Neural cell (in vitro differentiated cells): ENCODE results near the gene TFIP11. TPM values are rescaled to one million over a fixed set of nuclear protein-coding genes. Genes with fewer than 3 reads are reported as not detected.

Experiments
- H2AFZ ChIP-seq: fragments of 200-600, 300-800 bp; sonication (generic), shearing (Covaris generic); 2 replicates; pipeline ENCODE4 v1.6.0; 2014; ENCODE audit warnings: low read depth, mild to moderate bottlenecking, antibody characterized with exemption, low read length, moderate library complexity
- H3F3A ChIP-seq: fragments of 200-600 bp; shearing (Covaris generic); 2 replicates; pipeline ENCODE4 v1.6.1; 2016; ENCODE audit warnings: mild to moderate bottlenecking, moderate library complexity, mixed read lengths, antibody characterized with exemption, low read length; ENCODE audit not compliant: insufficient read depth, poor library complexity, severe bottlenecking
- H3K27ac ChIP-seq: fragments of 200-600, 300-800 bp; sonication (generic), shearing (Covaris generic); 2 replicates; pipeline ENCODE4 v1.5.1; 2014; ENCODE audit warnings: mild to moderate bottlenecking, low read length, moderate library complexity
- H3K27me3 ChIP-seq: fragments of 300-800, 200-600 bp; sonication (generic), shearing (Covaris generic); 2 replicates; pipeline ENCODE4 v1.6.0; 2014; ENCODE audit warnings: mild to moderate bottlenecking, low read depth, low read length, moderate library complexity; ENCODE audit not compliant: insufficient read depth
- H3K36me3 ChIP-seq: fragments of 300-800, 200-600 bp; sonication (generic), shearing (Covaris generic); 2 replicates; pipeline ENCODE4 v1.5.1; 2014; ENCODE audit warnings: mild to moderate bottlenecking, antibody characterized with exemption, low read length, moderate library complexity; ENCODE audit not compliant: insufficient read depth
- H3K4me2 ChIP-seq: fragments of 300-800, 200-600 bp; sonication (generic), shearing (Covaris generic); 2 replicates; pipeline ENCODE4 v1.6.0; 2014; ENCODE audit warnings: mild to moderate bottlenecking, low read length
- H3K4me3 ChIP-seq: fragments of 300-800, 200-600 bp; sonication (generic), shearing (Covaris generic); 2 replicates; pipeline ENCODE4 v1.5.1; 2014; ENCODE audit warnings: mild to moderate bottlenecking, low read length, moderate library complexity
- H3K79me2 ChIP-seq: fragments of 200-600 bp; shearing (Covaris generic); replicated peaks from 2 replicates; pipeline ENCODE4 v1.6.0; 2014; ENCODE audit warnings: mild to moderate bottlenecking, low read length, moderate library complexity; ENCODE audit not compliant: insufficient read depth
- H3K9ac ChIP-seq: fragments of 300-800, 200-600 bp; sonication (generic), shearing (Covaris generic); 2 replicates; pipeline ENCODE4 v1.6.1; 2016; ENCODE audit warnings: mild to moderate bottlenecking, low read length, mixed read lengths
- H3K9me2 ChIP-seq: fragments of 200-600 bp; shearing (Covaris generic); 2 replicates; pipeline ENCODE4 v1.6.1; 2016; ENCODE audit warnings: mild to moderate bottlenecking, low read length, mixed read lengths; ENCODE audit not compliant: insufficient read depth
- H3K9me3 ChIP-seq: fragments of 200-600, 300-800 bp; sonication (generic), shearing (Covaris generic); 2 replicates; pipeline ENCODE4 v1.6.1; 2016; ENCODE audit warnings: mild to moderate bottlenecking, mixed run types, low read length, moderate library complexity, mixed read lengths
- H4K20me1 ChIP-seq: fragments of 200-600 bp; shearing (Covaris generic); 2 replicates; pipeline ENCODE4 v1.6.1; 2016; ENCODE audit warnings: mild to moderate bottlenecking, mixed run types; ENCODE audit not compliant: insufficient read depth
- EP300 ChIP-seq: fragments of 450-650 bp; conservative IDR thresholded peaks from 2 replicates; pipeline ENCODE4 v1.6.1; 2014; ENCODE audit warnings: antibody characterized with exemption, mild to moderate bottlenecking, moderate library complexity; ENCODE audit not compliant: poor library complexity, severe bottlenecking
- EZH2 ChIP-seq: fragments of 200-600, 300-800 bp; shearing (Covaris generic), sonication (generic); IDR thresholded peaks from 2 replicates; pipeline ENCODE4 v1.6.1; 2014; ENCODE audit warnings: antibody characterized with exemption, low read length, borderline replicate concordance, mild to moderate bottlenecking; ENCODE audit not compliant: insufficient read depth, poor library complexity, severe bottlenecking
- MXI1 ChIP-seq: fragments of 450-650 bp; conservative IDR thresholded peaks from 2 replicates; pipeline ENCODE4 v1.6.1; 2014; ENCODE audit warnings: antibody characterized with exemption, mild to moderate bottlenecking; ENCODE audit not compliant: poor library complexity, severe bottlenecking
- POLR2AphosphoS5 ChIP-seq: IDR thresholded peaks from 2 replicates; pipeline ENCODE4 v1.6.1; 2012
- RAD21 ChIP-seq: fragments of 450-650 bp; conservative IDR thresholded peaks from 2 replicates; pipeline ENCODE4 v1.6.1; 2014; ENCODE audit warnings: antibody characterized with exemption, mild to moderate bottlenecking, moderate library complexity
- SMC3 ChIP-seq: fragments of 450-650 bp; conservative IDR thresholded peaks from 2 replicates; pipeline ENCODE4 v1.6.1; 2014; ENCODE audit warnings: antibody characterized with exemption, mild to moderate bottlenecking, moderate library complexity; ENCODE audit not compliant: poor library complexity
- TAF1 ChIP-seq: IDR thresholded peaks from 2 replicates; pipeline ENCODE4 v1.6.1; 2012; ENCODE audit warnings: low read depth
- polyA plus RNA-seq: library from polyadenylated mRNA; depleted of rRNA; stranded (reverse); fragments of >200 nt; gene quantifications from 2 replicates; pipeline ENCODE4 v1.2.3, GENCODE V29; 2014
- TF ChIP-seq, protein P1 (sequence below): fragments of 450-650 bp; IDR thresholded peaks from 2 replicates; pipeline ENCODE4 v1.5.1; 2014; ENCODE audit warnings: antibody characterized with exemption, mild to moderate bottlenecking, moderate library complexity; ENCODE audit not compliant: poor library complexity, severe bottlenecking
- TF ChIP-seq, protein P2 (sequence below): IDR thresholded peaks from 2 replicates; pipeline ENCODE4 v1.6.1; 2012; ENCODE audit warnings: borderline replicate concordance

Gene TFIP11
- polyA plus RNA-seq, 1 donor from 2014 or later: 49.8 TPM

- Histone ChIP-seq H4K20me1 (no peaks in the 10 kb centered on the region), H3K9me2 (no peaks in the 10 kb centered on the region), H3K9me3 (no peaks in the 10 kb centered on the region), H3K4me3 (no peak overlapping the region), H3F3A (no peaks in the 10 kb centered on the region), H3K27ac (no peak overlapping the region), H3K4me2 (no peak overlapping the region), H3K79me2 (no peaks in the 10 kb centered on the region), H3K36me3 (no peaks in the 10 kb centered on the region), H3K9ac (no peak overlapping the region), H2AFZ (no peak overlapping the region), H3K27me3 (no peaks in the 10 kb centered on the region)
- TF ChIP-seq POLR2AphosphoS5 (no peak), TAF1 (no peak), SMC3 (no peak), RAD21 (no peak), EZH2 (no peak), MXI1 (no peak), EP300 (no peak)
- TF ChIP-seq, protein P1, sequence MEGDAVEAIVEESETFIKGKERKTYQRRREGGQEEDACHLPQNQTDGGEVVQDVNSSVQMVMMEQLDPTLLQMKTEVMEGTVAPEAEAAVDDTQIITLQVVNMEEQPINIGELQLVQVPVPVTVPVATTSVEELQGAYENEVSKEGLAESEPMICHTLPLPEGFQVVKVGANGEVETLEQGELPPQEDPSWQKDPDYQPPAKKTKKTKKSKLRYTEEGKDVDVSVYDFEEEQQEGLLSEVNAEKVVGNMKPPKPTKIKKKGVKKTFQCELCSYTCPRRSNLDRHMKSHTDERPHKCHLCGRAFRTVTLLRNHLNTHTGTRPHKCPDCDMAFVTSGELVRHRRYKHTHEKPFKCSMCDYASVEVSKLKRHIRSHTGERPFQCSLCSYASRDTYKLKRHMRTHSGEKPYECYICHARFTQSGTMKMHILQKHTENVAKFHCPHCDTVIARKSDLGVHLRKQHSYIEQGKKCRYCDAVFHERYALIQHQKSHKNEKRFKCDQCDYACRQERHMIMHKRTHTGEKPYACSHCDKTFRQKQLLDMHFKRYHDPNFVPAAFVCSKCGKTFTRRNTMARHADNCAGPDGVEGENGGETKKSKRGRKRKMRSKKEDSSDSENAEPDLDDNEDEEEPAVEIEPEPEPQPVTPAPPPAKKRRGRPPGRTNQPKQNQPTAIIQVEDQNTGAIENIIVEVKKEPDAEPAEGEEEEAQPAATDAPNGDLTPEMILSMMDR: no peak
- TF ChIP-seq, protein P2, sequence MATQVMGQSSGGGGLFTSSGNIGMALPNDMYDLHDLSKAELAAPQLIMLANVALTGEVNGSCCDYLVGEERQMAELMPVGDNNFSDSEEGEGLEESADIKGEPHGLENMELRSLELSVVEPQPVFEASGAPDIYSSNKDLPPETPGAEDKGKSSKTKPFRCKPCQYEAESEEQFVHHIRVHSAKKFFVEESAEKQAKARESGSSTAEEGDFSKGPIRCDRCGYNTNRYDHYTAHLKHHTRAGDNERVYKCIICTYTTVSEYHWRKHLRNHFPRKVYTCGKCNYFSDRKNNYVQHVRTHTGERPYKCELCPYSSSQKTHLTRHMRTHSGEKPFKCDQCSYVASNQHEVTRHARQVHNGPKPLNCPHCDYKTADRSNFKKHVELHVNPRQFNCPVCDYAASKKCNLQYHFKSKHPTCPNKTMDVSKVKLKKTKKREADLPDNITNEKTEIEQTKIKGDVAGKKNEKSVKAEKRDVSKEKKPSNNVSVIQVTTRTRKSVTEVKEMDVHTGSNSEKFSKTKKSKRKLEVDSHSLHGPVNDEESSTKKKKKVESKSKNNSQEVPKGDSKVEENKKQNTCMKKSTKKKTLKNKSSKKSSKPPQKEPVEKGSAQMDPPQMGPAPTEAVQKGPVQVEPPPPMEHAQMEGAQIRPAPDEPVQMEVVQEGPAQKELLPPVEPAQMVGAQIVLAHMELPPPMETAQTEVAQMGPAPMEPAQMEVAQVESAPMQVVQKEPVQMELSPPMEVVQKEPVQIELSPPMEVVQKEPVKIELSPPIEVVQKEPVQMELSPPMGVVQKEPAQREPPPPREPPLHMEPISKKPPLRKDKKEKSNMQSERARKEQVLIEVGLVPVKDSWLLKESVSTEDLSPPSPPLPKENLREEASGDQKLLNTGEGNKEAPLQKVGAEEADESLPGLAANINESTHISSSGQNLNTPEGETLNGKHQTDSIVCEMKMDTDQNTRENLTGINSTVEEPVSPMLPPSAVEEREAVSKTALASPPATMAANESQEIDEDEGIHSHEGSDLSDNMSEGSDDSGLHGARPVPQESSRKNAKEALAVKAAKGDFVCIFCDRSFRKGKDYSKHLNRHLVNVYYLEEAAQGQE: no peak
Observed at GRCh38 chr22:26494506-26494905, 17.8 kb downstream of the TFIP11 start.

- Histone ChIP-seq H3K79me2 (no peaks in the 10 kb centered on the region), H3K4me2 (no peak overlapping the region)
Observed at GRCh38 chr22:26492220-26492619, 20.1 kb downstream of the TFIP11 start.

More at GRCh38 chr22:26492220-26492619, 20.1 kb downstream of the TFIP11 start:
- H3K4me3 ChIP-seq: no peak overlapping the region
- no peaks in the 10 kb centered on the region for H3K27me3 ChIP-seq
- H3F3A ChIP-seq: no peaks in the 10 kb centered on the region
- H3K9ac ChIP-seq: no peak overlapping the region
- H3K9me2 ChIP-seq: no peaks in the 10 kb centered on the region
- no peaks in the 10 kb centered on the region for H4K20me1 ChIP-seq
- TF ChIP-seq, protein P2: no peak
- TF ChIP-seq SMC3: no peak
- TF ChIP-seq EP300: no peak
- TF ChIP-seq, protein P1: no peak
- no peak for TF ChIP-seq EZH2
- no peak for TF ChIP-seq RAD21
- no peak for TF ChIP-seq POLR2AphosphoS5
- no peak for TF ChIP-seq TAF1
- TF ChIP-seq MXI1: no peak
- H3K27ac ChIP-seq: no peak overlapping the region
- no peaks in the 10 kb centered on the region for H3K9me3 ChIP-seq
- no peaks in the 10 kb centered on the region for H3K36me3 ChIP-seq
- H2AFZ ChIP-seq: no peak overlapping the region
